Activated CD8-positive, alpha-beta T cell treated with anti-CD3 and anti-CD28 coated beads for 36 hours (primary cell): ENCODE results near the gene C10orf71. TPM values are rescaled to one million over a fixed set of nuclear protein-coding genes. Genes with fewer than 3 reads are reported as not detected.

Experiments
- ATAC-seq: fragments of 200-7000 bp; cut with Tn5 transposase; one replicate; pipeline ENCODE4 v1.10.0; 2021; ENCODE audit warnings: mild to moderate bottlenecking, moderate library complexity
- CTCF ChIA-PET: fragments of 350-600 bp; sonication (Branson Sonifier 250); formaldehyde crosslinking; loops from one replicate; lab custom pipeline; 2021; ENCODE audit warnings: antibody characterized with exemption; lab: Charles Lee
- POLR2A ChIA-PET: fragments of 350-600 bp; sonication (Branson Sonifier 250); formaldehyde crosslinking; loops from one replicate; lab custom pipeline; 2021; ENCODE audit warnings: antibody characterized with exemption; lab: Charles Lee
- DNase-seq: peaks from one replicate; pipeline ENCODE4 v3.0.0-alpha.2; 2020
- H3K27ac Mint-ChIP-seq: one replicate; pipeline ENCODE4 v1.8.0; 2021; ENCODE audit warnings: mild to moderate bottlenecking, mixed read lengths
- H3K27me3 Mint-ChIP-seq: one replicate; pipeline ENCODE4 v1.8.0; 2021; ENCODE audit warnings: mixed read lengths
- H3K36me3 Mint-ChIP-seq: one replicate; pipeline ENCODE4 v1.8.0; 2021; ENCODE audit warnings: low read depth, mixed read lengths
- H3K4me1 Mint-ChIP-seq: one replicate; pipeline ENCODE4 v1.8.0; 2021; ENCODE audit warnings: low read depth, mixed read lengths
- H3K4me3 Mint-ChIP-seq: one replicate; pipeline ENCODE4 v1.8.0; 2021; ENCODE audit warnings: mild to moderate bottlenecking, moderate library complexity, mixed read lengths
- H3K9me3 Mint-ChIP-seq: one replicate; pipeline ENCODE4 v1.8.0; 2021; ENCODE audit warnings: mixed read lengths
- intact Hi-C: fragments of 100-400 bp; cut with micrococcal nuclease; formaldehyde crosslinking; loops from one replicate; pipeline ENCODE4 v1.10.0; 2022
- total RNA-seq, 2 experiments: library from RNA; stranded (reverse); gene quantifications; one replicate each; pipeline ENCODE4 v1.2.3, GENCODE V29; 2021
- TF ChIP-seq, protein P1 (sequence below): fragments of 200-600 bp; IDR thresholded peaks from one replicate; pipeline ENCODE4 v1.8.0; 2022; ENCODE audit warnings: antibody characterized with exemption, mild to moderate bottlenecking

The C10orf71 gene
- total RNA-seq, 2 experiments from 2014 or later: not detected

GRCh38 chr10:49361735-49362568 lies 63.0 kb downstream of the C10orf71 start:
- Mint-ChIP-seq H3K9me3 (no peaks in the 10 kb centered on the region), H3K4me3 (no peak overlapping the region), H3K27ac (no peak overlapping the region), H3K36me3 (no peaks in the 10 kb centered on the region), H3K27me3 (no peaks in the 10 kb centered on the region), H3K4me1 (peaks cover 1% of the 10 kb centered on the region)
- CTCF ChIA-PET: no interaction called here
- ATAC-seq (no peak), DNase-seq (no peak)
- POLR2A ChIA-PET: no interaction called here
- intact Hi-C loops: no loop called here
- TF ChIP-seq, protein P1, sequence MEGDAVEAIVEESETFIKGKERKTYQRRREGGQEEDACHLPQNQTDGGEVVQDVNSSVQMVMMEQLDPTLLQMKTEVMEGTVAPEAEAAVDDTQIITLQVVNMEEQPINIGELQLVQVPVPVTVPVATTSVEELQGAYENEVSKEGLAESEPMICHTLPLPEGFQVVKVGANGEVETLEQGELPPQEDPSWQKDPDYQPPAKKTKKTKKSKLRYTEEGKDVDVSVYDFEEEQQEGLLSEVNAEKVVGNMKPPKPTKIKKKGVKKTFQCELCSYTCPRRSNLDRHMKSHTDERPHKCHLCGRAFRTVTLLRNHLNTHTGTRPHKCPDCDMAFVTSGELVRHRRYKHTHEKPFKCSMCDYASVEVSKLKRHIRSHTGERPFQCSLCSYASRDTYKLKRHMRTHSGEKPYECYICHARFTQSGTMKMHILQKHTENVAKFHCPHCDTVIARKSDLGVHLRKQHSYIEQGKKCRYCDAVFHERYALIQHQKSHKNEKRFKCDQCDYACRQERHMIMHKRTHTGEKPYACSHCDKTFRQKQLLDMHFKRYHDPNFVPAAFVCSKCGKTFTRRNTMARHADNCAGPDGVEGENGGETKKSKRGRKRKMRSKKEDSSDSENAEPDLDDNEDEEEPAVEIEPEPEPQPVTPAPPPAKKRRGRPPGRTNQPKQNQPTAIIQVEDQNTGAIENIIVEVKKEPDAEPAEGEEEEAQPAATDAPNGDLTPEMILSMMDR: no peak

DNA sequence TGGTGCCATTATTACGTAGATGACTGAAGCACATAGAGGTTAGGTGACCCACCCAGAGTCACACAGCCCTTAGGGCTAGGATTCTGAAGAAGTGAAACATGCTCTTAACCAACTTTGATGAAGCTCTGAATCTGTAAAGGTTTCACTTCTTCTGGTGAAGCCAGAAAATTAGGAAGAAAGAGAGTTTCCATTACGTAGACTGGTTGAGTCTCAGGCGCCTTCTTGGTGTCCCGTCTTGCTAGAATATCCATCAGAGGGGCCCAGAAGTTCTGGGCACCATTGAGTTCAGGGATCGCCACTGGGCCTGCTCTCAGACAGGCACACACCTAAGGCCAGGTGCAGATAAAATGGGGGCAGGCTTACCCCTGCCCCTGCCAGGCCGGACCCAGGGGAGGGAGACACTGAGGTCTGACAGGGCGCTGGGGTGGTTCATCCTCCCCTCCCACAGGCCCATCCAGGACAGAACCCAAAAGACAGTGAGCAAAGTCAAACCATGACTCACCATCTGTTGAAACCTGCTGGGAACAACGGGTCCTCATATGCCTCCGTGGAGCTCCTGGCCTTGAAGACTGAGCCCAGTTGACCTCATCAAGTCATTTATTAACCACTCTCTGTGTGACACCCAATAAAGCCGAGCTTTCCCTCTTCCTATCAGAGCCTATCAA lies 63.8 kb downstream of the C10orf71 start:
- no peaks in the 10 kb centered on the region for H3K9me3 Mint-ChIP-seq
- TF ChIP-seq, protein P1: no peak
- DNase-seq (no peak), ATAC-seq (no peak)
- CTCF ChIA-PET: no interaction called here
- intact Hi-C loops: no loop called here
- no peaks in the 10 kb centered on the region for H3K36me3 Mint-ChIP-seq
- H3K27ac Mint-ChIP-seq: no peak overlapping the region
- H3K27me3 Mint-ChIP-seq: no peaks in the 10 kb centered on the region
- H3K4me1 Mint-ChIP-seq: no peaks in the 10 kb centered on the region
- H3K4me3 Mint-ChIP-seq: no peak overlapping the region
- POLR2A ChIA-PET: no interaction called here

- ChIA-PET CTCF (no interaction called here), POLR2A (no interaction called here)
Measured at GRCh38 chr10:49363309-49364031, 64.5 kb downstream of the C10orf71 start.

GRCh38 chr10:49364051-49364450 lies 65.1 kb downstream of the C10orf71 start:
- POLR2A ChIA-PET: no interaction called here
- no peak for DNase-seq
- TF ChIP-seq, protein P1: no peak
- Mint-ChIP-seq H3K4me1 (no peaks in the 10 kb centered on the region), H3K36me3 (no peaks in the 10 kb centered on the region), H3K27ac (no peak overlapping the region), H3K9me3 (no peaks in the 10 kb centered on the region), H3K4me3 (no peak overlapping the region), H3K27me3 (no peaks in the 10 kb centered on the region)
- intact Hi-C loops: no loop called here
- CTCF ChIA-PET: no interaction called here
- no peak for ATAC-seq

More at GRCh38 chr10:49363309-49364031, 64.5 kb downstream of the C10orf71 start:
- Mint-ChIP-seq H3K4me1 (no peaks in the 10 kb centered on the region), H3K27ac (no peak overlapping the region), H3K27me3 (no peaks in the 10 kb centered on the region), H3K9me3 (no peaks in the 10 kb centered on the region), H3K4me3 (no peak overlapping the region), H3K36me3 (no peaks in the 10 kb centered on the region)
- intact Hi-C loops: no loop called here
- ATAC-seq (no peak), DNase-seq (no peak)
- TF ChIP-seq, protein P1: no peak
